Measurements from ENCODE around the gene RSRP1.

Gene RSRP1

GRCh38 chr1:25198663-25199252 lies 48.5 kb downstream of the RSRP1 start:
- TF ChIP-seq CTCF (IDR thresholded peaks at IDR 0.05; ENCODE audit: low read depth, low read length) (peak; percentile 31), MYC (IDR thresholded peaks at IDR 0.05; ENCODE audit: low read depth, low read length) (no peak)
- H3K4me3 ChIP-seq (ENCODE audit: low read depth, low read length): peak overlapping the region; percentile 19
- DNase-seq (ENCODE audit: low read depth): peak; percentile 82

- TF ChIP-seq POLR2A (IDR thresholded peaks at IDR 0.05; ENCODE audit: extremely low read depth, insufficient read length): no peak
- peak; percentile 26 for TF ChIP-seq MAX (IDR thresholded peaks at IDR 0.05; ENCODE audit: low read depth, low read length)
- peak overlapping the region; percentile 19 for H3K4me3 ChIP-seq (ENCODE audit: low read depth, low read length)
- peak; percentile 80 for DNase-seq (ENCODE audit: low read depth)
Observed at GRCh38 chr1:25197982-25198662, 49.1 kb downstream of the RSRP1 start.

GRCh38 chr1:25197235-25197975 lies 49.8 kb downstream of the RSRP1 start:
- H3K4me3 ChIP-seq (ENCODE audit: low read depth, low read length): no peak overlapping the region
- TF ChIP-seq MYC (IDR thresholded peaks at IDR 0.05; ENCODE audit: low read depth, low read length): no peak
- no peak for TF ChIP-seq MAX (IDR thresholded peaks at IDR 0.05; ENCODE audit: low read depth, low read length)
- TF ChIP-seq CTCF (IDR thresholded peaks at IDR 0.05; ENCODE audit: low read depth, low read length): no peak
- no peak for TF ChIP-seq POLR2A (IDR thresholded peaks at IDR 0.05; ENCODE audit: extremely low read depth, insufficient read length)
- peak; percentile 35 for DNase-seq (ENCODE audit: low read depth)

GRCh38 chr1:25196830-25197229 lies 50.4 kb downstream of the RSRP1 start:
- TF ChIP-seq MYC (IDR thresholded peaks at IDR 0.05; ENCODE audit: low read depth, low read length): no peak
- no peak for TF ChIP-seq POLR2A (IDR thresholded peaks at IDR 0.05; ENCODE audit: extremely low read depth, insufficient read length)
- no peak for TF ChIP-seq MAX (IDR thresholded peaks at IDR 0.05; ENCODE audit: low read depth, low read length)
- TF ChIP-seq CTCF (IDR thresholded peaks at IDR 0.05; ENCODE audit: low read depth, low read length): no peak
- H3K4me3 ChIP-seq (ENCODE audit: low read depth, low read length): no peak overlapping the region
- peak; percentile 19 for DNase-seq (ENCODE audit: low read depth)

DNA sequence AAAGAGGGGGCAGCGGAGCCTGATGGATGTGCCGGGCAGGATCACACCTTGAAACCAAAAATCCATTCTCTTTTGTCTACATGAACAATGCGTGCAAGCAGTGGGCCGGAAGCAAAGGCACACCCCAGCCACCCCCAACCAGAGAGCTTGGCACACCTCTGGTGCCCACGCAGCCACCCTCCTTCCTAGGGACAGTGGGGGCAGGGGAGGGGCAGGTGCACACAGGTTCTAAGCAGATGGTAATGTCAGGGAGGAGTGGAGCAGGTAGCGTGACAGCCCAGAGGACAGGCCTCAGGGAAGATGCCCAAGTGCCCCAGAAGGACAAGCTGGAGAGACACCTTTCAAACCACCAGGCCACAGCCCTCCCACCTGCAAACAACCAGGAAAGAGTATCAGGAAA lies 51.4 kb downstream of the RSRP1 start:
- no peak for DNase-seq (ENCODE audit: low read depth)
- TF ChIP-seq MAX (IDR thresholded peaks at IDR 0.05; ENCODE audit: low read depth, low read length): no peak
- TF ChIP-seq MYC (IDR thresholded peaks at IDR 0.05; ENCODE audit: low read depth, low read length): no peak
- TF ChIP-seq POLR2A (IDR thresholded peaks at IDR 0.05; ENCODE audit: extremely low read depth, insufficient read length): no peak
- TF ChIP-seq CTCF (IDR thresholded peaks at IDR 0.05; ENCODE audit: low read depth, low read length): no peak
- H3K4me3 ChIP-seq (ENCODE audit: low read depth, low read length): no peak overlapping the region

DNA sequence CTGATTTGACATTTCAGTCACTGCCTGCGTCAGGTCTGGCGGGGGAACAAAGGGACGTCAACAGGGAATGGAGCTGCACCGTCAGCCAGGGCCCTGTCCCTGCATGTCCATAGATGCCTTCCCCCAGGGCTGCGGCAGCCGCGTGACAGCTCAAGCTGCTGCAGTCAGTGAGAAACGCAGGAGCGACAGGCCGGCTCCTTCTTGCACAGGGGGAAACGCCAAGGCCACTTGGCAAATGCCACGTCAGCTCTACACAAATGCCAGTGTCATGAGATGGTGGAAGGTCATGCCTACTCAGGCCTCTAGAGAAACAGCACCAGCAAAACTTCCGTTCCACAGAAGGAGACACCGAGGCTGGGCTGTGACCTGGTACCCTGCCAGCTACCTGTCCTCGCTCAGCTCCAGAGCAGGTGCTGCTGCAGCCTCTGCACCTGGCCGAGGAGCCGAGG lies 52.7 kb downstream of the RSRP1 start:
- no peak for TF ChIP-seq CTCF (IDR thresholded peaks at IDR 0.05; ENCODE audit: low read depth, low read length)
- no peak for TF ChIP-seq POLR2A (IDR thresholded peaks at IDR 0.05; ENCODE audit: extremely low read depth, insufficient read length)
- no peak for TF ChIP-seq MYC (IDR thresholded peaks at IDR 0.05; ENCODE audit: low read depth, low read length)
- TF ChIP-seq MAX (IDR thresholded peaks at IDR 0.05; ENCODE audit: low read depth, low read length): no peak
- H3K4me3 ChIP-seq (ENCODE audit: low read depth, low read length): no peak overlapping the region
- no peak for DNase-seq (ENCODE audit: low read depth)

All from NB4 (cell line).